Activated naive CD4-positive, alpha-beta T cell treated with anti-CD3 and anti-CD28 coated beads, Interleukin-2, amount 10 ng/mL, durations not matched to agents 7 days and 5 days (primary cell): Measurements from ENCODE around the gene NRG4.
"Not testable (repeated sequence)": the region's sequence is repeated elsewhere in the genome, so short reads cannot be mapped to it uniquely, and the experiment has no call there.

Experiments used
- CTCF ChIA-PET: fragments of 350-600 bp; sonication (Branson Sonifier 250); formaldehyde crosslinking; loops from one replicate; lab custom pipeline; 2021; ENCODE audit warnings: antibody characterized with exemption; lab: Charles Lee
- DNase-seq: peaks from one replicate; pipeline ENCODE4 v3.0.0-alpha.2; 2020
- H3K27ac Mint-ChIP-seq: one replicate; pipeline ENCODE4 v1.8.0; 2021; ENCODE audit warnings: mild to moderate bottlenecking, moderate library complexity, mixed read lengths
- H3K27me3 Mint-ChIP-seq: one replicate; pipeline ENCODE4 v1.8.0; 2021; ENCODE audit warnings: mild to moderate bottlenecking, mixed read lengths
- H3K36me3 Mint-ChIP-seq: one replicate; pipeline ENCODE4 v1.8.0; 2021; ENCODE audit warnings: mixed read lengths
- H3K4me1 Mint-ChIP-seq: one replicate; pipeline ENCODE4 v1.8.0; 2021; ENCODE audit warnings: mixed read lengths
- H3K4me3 Mint-ChIP-seq: one replicate; pipeline ENCODE4 v1.8.0; 2021; ENCODE audit warnings: mild to moderate bottlenecking, moderate library complexity, mixed read lengths
- H3K9me3 Mint-ChIP-seq: one replicate; pipeline ENCODE4 v1.8.0; 2021; ENCODE audit warnings: mixed read lengths

Gene NRG4

DNA sequence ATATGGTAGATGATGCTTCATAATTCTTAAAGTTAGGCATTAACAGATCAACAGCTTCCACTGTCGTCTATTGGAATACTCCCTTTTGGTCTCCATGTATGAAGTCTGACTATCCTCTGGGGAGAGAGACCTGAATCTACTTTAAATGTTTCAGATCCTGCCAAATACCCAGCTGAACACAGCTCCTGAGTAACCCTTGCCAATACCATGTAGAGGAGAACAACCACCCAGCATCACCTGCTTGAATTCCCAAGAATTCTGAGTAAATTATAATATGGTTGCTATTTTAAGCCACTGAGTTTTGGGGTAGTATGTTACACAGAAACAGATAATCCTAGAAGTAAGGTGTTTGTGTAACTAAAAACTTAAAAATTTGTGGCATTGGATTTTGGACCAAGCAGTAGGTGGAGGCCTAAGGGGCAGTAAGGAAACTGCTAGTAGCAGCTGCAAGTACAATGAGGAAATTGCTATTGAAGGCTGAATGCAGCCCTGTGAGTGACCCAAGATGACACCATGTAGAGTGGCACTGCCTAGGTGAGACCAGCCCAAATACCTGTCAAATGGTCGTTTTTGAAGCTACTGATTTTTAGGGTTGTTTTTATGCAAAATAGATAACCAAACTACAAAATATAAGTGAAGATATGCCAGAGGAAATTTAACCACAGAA is 30.9 kb downstream of the NRG4 start:
- Mint-ChIP-seq H3K27me3 (peaks cover 20% of the 10 kb centered on the region), H3K4me1 (no peaks in the 10 kb centered on the region), H3K9me3 (no peaks in the 10 kb centered on the region), H3K36me3 (no peaks in the 10 kb centered on the region), H3K27ac (no peak overlapping the region), H3K4me3 (no peak overlapping the region)
- CTCF ChIA-PET = no interaction called here
- no peak for DNase-seq

DNA sequence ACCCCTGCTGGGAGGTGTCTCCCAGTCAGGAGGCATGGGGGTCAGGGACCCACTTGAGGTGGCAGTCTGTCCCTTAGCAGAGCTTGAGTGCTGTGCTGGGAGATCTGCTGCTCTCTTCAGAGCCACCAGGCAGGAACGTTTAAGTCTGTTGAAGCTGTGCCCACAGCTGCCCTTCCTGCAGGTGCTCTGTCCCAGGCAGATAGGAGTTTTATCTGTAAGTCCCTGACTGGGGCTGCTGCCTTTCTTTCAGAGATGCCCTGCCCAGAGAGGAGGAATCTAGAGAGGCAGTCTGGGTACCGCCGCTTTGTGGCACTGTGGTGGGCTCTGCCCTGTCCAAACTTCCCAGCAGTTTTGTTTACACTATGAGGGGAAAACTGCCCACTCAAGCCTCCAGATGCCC is 35.5 kb downstream of the NRG4 start:
- H3K27me3 Mint-ChIP-seq = peaks cover 16% of the 10 kb centered on the region
- not testable (repeated sequence) for H3K4me1 Mint-ChIP-seq, H3K27ac Mint-ChIP-seq, DNase-seq, H3K9me3 Mint-ChIP-seq, H3K36me3 Mint-ChIP-seq, H3K4me3 Mint-ChIP-seq
- CTCF ChIA-PET = interaction anchor here (0.8 kb wide), 1 partner anchor 13 kb away, joined by 4 read pairs; no protein-coding TSS in a partner anchor

DNA sequence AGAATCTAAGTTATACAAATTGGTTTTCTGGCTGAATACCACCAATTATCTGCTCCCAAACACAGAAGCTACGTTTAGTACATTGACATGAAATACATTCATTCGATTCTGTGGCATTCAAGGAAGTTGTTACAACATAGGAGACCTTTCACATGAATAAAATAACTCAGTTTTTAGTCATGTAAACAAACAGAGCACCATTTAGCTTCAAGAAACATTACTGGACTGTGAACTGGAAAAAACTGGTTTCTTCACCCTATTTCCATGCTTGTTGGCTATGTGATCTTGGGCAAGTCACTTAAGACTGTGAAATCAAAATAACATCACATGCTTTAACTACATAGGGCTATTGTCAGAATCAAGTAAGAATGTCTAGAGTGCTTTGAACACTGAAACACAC is 46.2 kb downstream of the NRG4 start:
- H3K27me3 Mint-ChIP-seq = peaks cover 11% of the 10 kb centered on the region
- no peaks in the 10 kb centered on the region for H3K4me1 Mint-ChIP-seq
- no peaks in the 10 kb centered on the region for H3K36me3 Mint-ChIP-seq
- CTCF ChIA-PET = no interaction called here
- H3K27ac Mint-ChIP-seq = no peak overlapping the region
- no peak for DNase-seq
- H3K4me3 Mint-ChIP-seq = no peak overlapping the region
- H3K9me3 Mint-ChIP-seq = no peaks in the 10 kb centered on the region

DNA sequence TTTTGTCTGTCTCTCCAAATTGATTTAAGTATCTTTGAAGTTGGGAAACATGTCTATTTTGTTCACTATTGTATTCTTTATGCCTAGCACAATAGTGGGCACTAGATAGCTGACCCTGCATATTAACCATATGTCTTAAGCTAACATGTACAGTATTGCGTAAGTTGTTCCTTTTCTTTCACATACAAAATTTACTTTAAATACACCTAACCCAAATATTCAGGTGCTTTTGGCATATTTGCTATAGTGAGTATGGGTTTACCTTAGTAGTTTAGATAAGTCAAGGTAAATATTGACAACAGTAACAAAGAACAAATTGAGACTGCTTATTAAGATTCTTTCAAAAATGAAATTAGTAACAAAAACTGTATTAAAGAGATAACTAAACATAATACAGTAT is 50.9 kb downstream of the NRG4 start:
- DNase-seq = no peak
- Mint-ChIP-seq H3K4me3 (no peak overlapping the region), H3K9me3 (no peaks in the 10 kb centered on the region), H3K4me1 (no peaks in the 10 kb centered on the region), H3K27ac (no peak overlapping the region), H3K27me3 (peaks cover 6% of the 10 kb centered on the region), H3K36me3 (no peaks in the 10 kb centered on the region)
- CTCF ChIA-PET = no interaction called here

DNA sequence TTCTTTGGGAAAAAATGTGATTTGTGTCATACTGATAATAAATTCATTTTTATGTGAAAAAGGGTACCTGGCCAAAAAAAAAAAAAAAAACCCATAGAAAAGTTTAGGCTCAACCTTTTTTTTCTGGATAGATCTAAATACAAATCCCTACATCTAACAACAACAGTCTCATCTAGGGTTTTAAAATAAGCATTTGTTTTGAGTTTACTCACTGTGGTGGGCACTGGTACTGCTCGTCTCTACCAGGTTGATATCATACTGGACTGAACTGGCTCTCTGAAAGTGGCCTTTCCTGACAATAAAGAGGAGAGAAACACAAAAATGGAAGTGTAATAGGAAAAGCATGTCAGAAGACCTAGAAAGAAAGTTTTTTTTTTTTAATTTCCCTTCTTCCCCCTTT is 56.5 kb downstream of the NRG4 start:
- no peak overlapping the region for H3K4me3 Mint-ChIP-seq
- DNase-seq = no peak
- CTCF ChIA-PET = no interaction called here
- H3K4me1 Mint-ChIP-seq = no peaks in the 10 kb centered on the region
- H3K27ac Mint-ChIP-seq = no peak overlapping the region
- no peaks in the 10 kb centered on the region for H3K36me3 Mint-ChIP-seq
- H3K9me3 Mint-ChIP-seq = no peaks in the 10 kb centered on the region
- peaks cover 26% of the 10 kb centered on the region for H3K27me3 Mint-ChIP-seq

DNA sequence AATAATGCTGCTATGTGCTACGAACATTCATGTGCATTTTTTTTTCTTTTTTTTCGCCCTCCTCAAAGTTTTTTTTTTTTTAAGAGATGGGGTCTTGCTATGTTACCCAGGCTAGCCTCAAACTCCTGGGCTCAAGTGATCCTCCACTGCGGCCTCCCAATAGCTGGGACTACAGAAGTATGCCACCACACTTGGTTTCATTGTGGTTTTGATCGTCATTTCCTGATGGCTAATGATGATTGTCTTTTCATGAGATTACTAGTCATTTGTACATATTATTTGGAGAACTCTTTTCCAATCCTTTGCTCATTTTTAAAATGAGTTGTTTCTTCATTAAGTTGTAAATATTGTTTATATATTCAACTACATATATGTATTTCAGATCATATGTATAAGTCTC is 59.7 kb downstream of the NRG4 start:
- peaks cover 42% of the 10 kb centered on the region for H3K27me3 Mint-ChIP-seq

DNA sequence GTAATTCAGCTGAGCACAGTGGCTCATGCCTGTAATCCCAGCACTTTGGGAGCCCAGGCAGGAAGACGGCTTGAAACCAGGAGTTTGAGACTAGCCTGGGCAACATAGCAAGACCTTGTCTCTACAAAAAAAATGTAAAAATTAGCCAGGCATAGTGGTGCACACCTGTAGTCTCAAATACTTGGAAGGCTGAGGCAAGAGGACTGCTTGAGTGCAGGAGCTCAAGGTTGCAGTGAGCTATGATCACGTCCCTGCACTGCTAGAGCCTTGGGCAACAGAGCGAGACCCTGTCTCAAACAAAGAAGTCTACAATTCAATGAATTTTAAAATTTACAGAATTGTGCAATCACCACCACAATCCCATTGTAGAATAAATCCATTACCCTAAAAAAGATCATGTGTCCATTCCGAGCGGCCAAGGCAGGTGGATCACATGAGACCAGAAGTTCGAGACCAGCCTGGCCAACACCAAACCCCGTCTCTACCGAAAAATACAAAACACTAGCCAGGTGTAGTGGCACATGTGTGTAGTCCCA is 63.4 kb downstream of the NRG4 start:
- no peak for DNase-seq
- H3K27ac Mint-ChIP-seq = no peak overlapping the region
- peaks cover 28% of the 10 kb centered on the region for H3K27me3 Mint-ChIP-seq
- no peaks in the 10 kb centered on the region for H3K36me3 Mint-ChIP-seq
- CTCF ChIA-PET = no interaction called here
- no peaks in the 10 kb centered on the region for H3K9me3 Mint-ChIP-seq
- H3K4me3 Mint-ChIP-seq = no peak overlapping the region
- no peaks in the 10 kb centered on the region for H3K4me1 Mint-ChIP-seq

More for the DNA sequence above, 59.7 kb downstream of the NRG4 start:
- Mint-ChIP-seq H3K4me3 (no peak overlapping the region), H3K27ac (no peak overlapping the region), H3K36me3 (no peaks in the 10 kb centered on the region), H3K4me1 (no peaks in the 10 kb centered on the region), H3K9me3 (no peaks in the 10 kb centered on the region)
- no peak for DNase-seq
- CTCF ChIA-PET = interaction anchor here (0.6 to 1.0 kb wide), 2 partner anchors 150 to 777 kb away, joined by 3 read pairs; no protein-coding TSS in a partner anchor

DNA sequence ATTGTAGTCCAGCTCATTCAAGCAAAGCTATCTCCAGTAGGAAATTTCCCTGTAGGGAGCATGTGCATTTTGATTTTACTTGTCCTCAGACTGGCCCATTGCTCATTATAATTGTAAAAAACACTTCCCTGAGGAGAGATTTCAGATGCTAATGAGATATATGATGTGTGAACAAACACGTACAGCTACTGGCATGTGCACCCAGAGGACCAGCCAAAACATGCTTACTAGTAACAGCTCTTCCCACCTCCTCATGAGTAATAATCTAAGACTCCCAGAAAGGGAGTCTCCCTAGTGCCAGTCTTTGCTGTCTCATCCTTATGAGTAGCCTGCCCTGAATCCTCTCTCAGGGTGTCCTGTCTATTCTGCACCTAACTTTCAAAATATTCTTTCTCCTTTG is 65.1 kb downstream of the NRG4 start:
- no peaks in the 10 kb centered on the region for H3K4me1 Mint-ChIP-seq
- CTCF ChIA-PET = interaction anchor here (1.0 kb wide), 1 partner anchor 192 kb away, joined by 5 read pairs; no protein-coding TSS in a partner anchor
- no peaks in the 10 kb centered on the region for H3K9me3 Mint-ChIP-seq
- H3K27ac Mint-ChIP-seq = no peak overlapping the region
- H3K27me3 Mint-ChIP-seq = peaks cover 21% of the 10 kb centered on the region
- no peak overlapping the region for H3K4me3 Mint-ChIP-seq
- DNase-seq = no peak
- H3K36me3 Mint-ChIP-seq = no peaks in the 10 kb centered on the region

DNA sequence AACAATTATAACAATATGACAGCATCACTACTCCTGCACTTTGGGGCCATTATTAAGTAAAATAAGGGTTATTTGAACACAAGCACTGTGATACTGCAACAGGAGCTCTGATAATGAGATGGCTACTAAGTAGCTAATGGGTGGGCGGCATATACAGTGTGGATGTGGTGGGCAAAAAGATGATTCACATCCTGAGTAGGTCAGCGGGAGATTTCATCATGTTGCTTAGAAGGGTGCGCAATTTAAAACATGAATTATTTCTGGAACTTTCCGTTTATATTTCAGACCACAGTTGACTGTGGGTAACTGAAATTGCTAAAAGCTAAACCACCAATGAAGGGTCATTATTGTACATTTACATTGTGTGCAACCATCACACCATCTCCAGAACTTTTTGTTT is 66.3 kb downstream of the NRG4 start:
- no peaks in the 10 kb centered on the region for H3K9me3 Mint-ChIP-seq
- H3K36me3 Mint-ChIP-seq = no peaks in the 10 kb centered on the region
- H3K27ac Mint-ChIP-seq = no peak overlapping the region
- CTCF ChIA-PET = no interaction called here
- peaks cover 18% of the 10 kb centered on the region for H3K27me3 Mint-ChIP-seq
- H3K4me3 Mint-ChIP-seq = no peak overlapping the region
- H3K4me1 Mint-ChIP-seq = no peaks in the 10 kb centered on the region
- DNase-seq = no peak

DNA sequence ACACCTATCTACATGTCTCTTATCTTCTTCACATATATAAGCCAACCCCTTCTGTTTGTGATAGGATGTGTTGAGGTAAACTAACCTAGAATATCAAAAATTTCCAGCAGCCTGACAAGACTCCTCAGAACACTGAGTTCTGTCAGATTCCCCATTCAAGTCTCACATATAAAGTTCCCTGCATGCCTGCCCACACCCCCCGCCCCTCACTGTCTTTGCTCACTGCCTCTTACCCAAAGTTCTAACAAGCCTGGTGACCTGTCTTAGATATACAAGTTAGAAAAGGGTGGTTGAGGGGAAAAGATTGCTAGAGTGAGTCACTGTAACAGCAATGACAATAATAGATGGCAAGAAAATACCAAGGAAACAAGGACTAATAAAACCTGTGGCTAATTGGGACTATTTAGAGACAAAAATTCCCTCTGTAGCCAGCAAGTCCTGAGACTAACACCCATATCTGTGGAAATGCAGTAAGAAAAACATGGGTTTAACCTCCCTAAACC is 68.5 kb downstream of the NRG4 start:
- Mint-ChIP-seq H3K27me3 (peaks cover 1% of the 10 kb centered on the region), H3K36me3 (peaks cover 6% of the 10 kb centered on the region), H3K4me1 (no peaks in the 10 kb centered on the region), H3K4me3 (no peak overlapping the region), H3K9me3 (no peaks in the 10 kb centered on the region), H3K27ac (no peak overlapping the region)
- CTCF ChIA-PET = no interaction called here
- DNase-seq = no peak

DNA sequence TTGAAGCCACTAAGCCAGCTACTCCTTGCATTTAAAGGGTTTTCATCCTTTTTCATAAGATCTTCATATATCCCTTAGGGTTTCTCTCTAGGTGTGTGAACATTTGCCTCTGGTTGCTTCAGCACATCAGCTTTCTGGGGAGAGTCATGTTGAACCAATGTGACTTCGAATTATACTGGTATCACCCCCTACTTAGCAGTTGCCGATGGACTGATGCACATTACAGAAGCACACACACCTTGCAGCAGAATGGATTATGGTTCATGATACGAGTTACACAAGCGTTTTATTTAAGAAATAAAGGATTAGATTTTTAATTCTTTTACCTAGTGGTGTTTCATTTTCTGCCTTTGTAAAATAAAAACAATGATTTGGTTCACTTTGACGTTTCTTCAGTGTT is 69.0 kb downstream of the NRG4 start:
- DNase-seq = no peak
- Mint-ChIP-seq H3K27ac (no peak overlapping the region), H3K9me3 (no peaks in the 10 kb centered on the region), H3K36me3 (peaks cover 11% of the 10 kb centered on the region), H3K27me3 (no peaks in the 10 kb centered on the region), H3K4me3 (no peak overlapping the region), H3K4me1 (no peaks in the 10 kb centered on the region)
- CTCF ChIA-PET = no interaction called here

DNA sequence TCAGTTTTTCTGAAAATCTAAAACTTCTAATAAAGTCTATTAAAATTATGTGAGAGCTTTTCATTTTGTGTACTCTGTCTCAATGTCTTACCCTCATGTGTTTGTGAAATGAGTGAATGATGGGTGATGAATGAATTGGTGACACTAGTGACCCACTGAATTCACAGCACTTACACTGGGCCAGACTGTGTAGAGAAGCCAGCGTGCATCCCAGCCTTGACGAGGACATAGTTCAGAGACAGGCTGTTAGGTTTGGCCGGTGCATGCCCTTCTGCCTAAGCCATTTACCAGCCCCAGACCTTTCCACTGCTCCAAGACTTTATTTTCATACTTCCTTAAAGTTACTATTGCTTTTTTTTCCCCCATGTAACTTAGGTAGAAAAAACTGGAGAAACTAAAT is 69.8 kb downstream of the NRG4 start:
- Mint-ChIP-seq H3K4me1 (no peaks in the 10 kb centered on the region), H3K27me3 (no peaks in the 10 kb centered on the region), H3K27ac (no peak overlapping the region), H3K9me3 (no peaks in the 10 kb centered on the region), H3K4me3 (no peak overlapping the region), H3K36me3 (peaks cover 18% of the 10 kb centered on the region)
- CTCF ChIA-PET = no interaction called here
- no peak for DNase-seq

DNA sequence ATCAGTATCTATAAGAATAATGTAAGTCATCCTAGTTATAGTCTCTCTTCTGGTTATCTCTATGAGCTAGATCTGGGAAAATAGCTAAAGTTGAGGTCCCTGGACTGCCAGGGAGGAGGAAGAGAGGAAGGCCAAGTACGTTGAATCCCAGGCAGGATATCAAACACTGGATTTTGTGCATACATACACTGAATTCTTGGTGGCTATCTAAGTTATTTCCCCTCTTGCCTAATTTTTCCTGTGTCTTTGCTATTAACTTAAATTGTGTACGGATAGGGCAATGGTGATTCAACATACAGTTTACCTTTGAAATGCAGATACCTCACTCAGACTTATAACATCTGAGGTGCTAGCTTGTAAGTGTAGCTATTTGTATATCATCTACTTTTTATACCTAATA is 81.4 kb downstream of the NRG4 start:
- no peaks in the 10 kb centered on the region for H3K27me3 Mint-ChIP-seq
- peaks cover 42% of the 10 kb centered on the region for H3K36me3 Mint-ChIP-seq
- CTCF ChIA-PET = interaction anchor here (1.1 kb wide), 1 partner anchor 9 kb away, joined by 4 read pairs; no protein-coding TSS in a partner anchor
- no peak for DNase-seq
- H3K27ac Mint-ChIP-seq = no peak overlapping the region
- H3K4me3 Mint-ChIP-seq = no peak overlapping the region
- peaks cover 22% of the 10 kb centered on the region for H3K4me1 Mint-ChIP-seq
- H3K9me3 Mint-ChIP-seq = no peaks in the 10 kb centered on the region

DNA sequence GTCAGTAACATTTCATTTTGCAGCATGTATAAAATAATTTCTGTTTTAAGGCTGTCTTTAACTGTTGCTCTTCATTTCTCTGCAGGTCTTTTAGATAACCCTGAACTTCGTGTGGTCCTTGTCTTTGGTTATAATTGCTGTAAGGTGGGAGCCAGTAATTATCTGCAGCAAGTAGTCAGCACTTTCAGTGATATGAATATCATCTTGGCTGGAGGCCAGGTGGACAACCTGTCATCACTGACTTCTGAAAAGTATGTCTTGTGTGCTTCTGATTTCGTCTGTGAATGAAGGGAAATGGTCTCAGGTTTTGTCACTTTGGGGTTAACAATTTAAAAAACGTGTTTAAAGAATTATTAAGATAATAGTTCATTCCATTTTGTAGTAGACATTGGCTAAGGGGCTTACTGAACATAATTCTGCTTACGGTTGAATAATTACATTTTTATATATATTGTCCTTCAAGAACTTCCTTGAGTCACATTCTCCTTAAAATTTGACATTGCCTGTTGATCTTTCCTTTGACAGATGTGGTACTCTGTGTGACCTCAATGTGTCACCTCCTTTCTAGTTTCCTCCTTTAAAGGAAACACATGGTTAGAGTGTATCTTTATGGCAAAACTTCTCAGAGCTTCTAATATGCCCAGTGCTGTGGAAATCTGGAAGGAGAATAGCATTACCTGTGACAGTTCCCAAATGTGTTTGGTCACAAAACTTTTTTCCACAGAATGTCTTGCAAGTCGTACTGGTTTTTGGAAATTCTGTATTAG is 82.2 kb downstream of the NRG4 start:
- DNase-seq = no peak
- Mint-ChIP-seq H3K4me1 (peaks cover 27% of the 10 kb centered on the region), H3K36me3 (peaks cover 44% of the 10 kb centered on the region), H3K9me3 (no peaks in the 10 kb centered on the region), H3K27me3 (no peaks in the 10 kb centered on the region), H3K27ac (no peak overlapping the region), H3K4me3 (no peak overlapping the region)
- CTCF ChIA-PET = interaction anchor here (1.1 kb wide), 2 partner anchors 8 to 209 kb away, joined by 4 read pairs; no protein-coding TSS in a partner anchor
